K562 (cell line): ENCODE data around the gene MRAS. TPM values are rescaled to one million over a fixed set of nuclear protein-coding genes. Genes with fewer than 3 reads are reported as not detected.

Source experiments
- ATAC-seq: fragments of 200-7000 bp; cut with Tn5 transposase; 3 replicates; pipeline ENCODE4 v1.9.1; 2020; ENCODE audit warnings: moderate library complexity
- BruUV-seq: library from RNA; stranded (reverse); fragments of 400-500 nt; replicated peaks from 2 replicates; lab custom pipeline; 2021; lab: Mats Ljungman, UMichigan
- CTCF ChIA-PET: fragments of 300-600 bp; formaldehyde crosslinking; extraction: SDS; loops from one replicate; lab custom pipeline; 2021; ENCODE audit warnings: low intra/inter-chr PET ratio; lab: Yijun Ruan, JAX
- POLR2A ChIA-PET: fragments of 300-600, 350-650 bp; sonication (Branson Sonifier 250); formaldehyde crosslinking; extraction: SDS; loops from one replicate; lab custom pipeline; 2021; ENCODE audit warnings: antibody characterized with exemption, inconsistent platforms; lab: Yijun Ruan, JAX
- DNase-seq, 4 experiments: peaks; one replicate each; pipeline versions ENCODE4 v3.0.0 to v3.0.0-alpha.2; 2011 to 2018; ENCODE audit warnings: low spot score in 3 of 4, mixed read lengths in 3 of 4; ENCODE audit errors: extremely low read depth in 1 of 4
- FAIRE-seq: peaks from 2 replicates; lab custom pipeline; 2011; peaks lifted over from hg19 to GRCh38; lab: Jason Lieb, UNC
- H2AFZ ChIP-seq: 2 replicates; pipeline ENCODE4 v1.6.0; 2011; ENCODE audit warnings: low read depth, low read length, control low read depth, inconsistent platforms
- H3K27ac ChIP-seq: fragments of 200-600 bp; 3 replicates; pipeline ENCODE4 v1.8.0; 2011; ENCODE audit warnings: low read depth, mild to moderate bottlenecking, control low read depth, inconsistent platforms, low read length, moderate library complexity, mixed read lengths; ENCODE audit errors: extremely low read depth
- H3K27me3 ChIP-seq, 2 experiments: fragments of 300-600 bp in 1 of 2; 2 replicates in 1 of 2; 3 replicates in 1 of 2; pipeline versions ENCODE4 v1.6.0 to v1.8.0; 2011; ENCODE audit warnings: inconsistent platforms in 2 of 2, low read length in 2 of 2, mild to moderate bottlenecking in 1 of 2, mixed read lengths in 1 of 2, moderate library complexity in 1 of 2; ENCODE audit not compliant: control insufficient read depth in 2 of 2, insufficient read depth in 2 of 2
- H3K36me3 ChIP-seq: fragments of 300-600 bp; 3 replicates; pipeline ENCODE4 v1.8.0; 2011; ENCODE audit warnings: mild to moderate bottlenecking, low read length, inconsistent platforms; ENCODE audit not compliant: control insufficient read depth, insufficient read depth
- H3K4me1 ChIP-seq, 2 experiments: fragments of 200-600 bp in 1 of 2; replicated peaks in 1 of 2; 2 replicates in 1 of 2; 3 replicates in 1 of 2; pipeline versions ENCODE4 v1.5.1 to v1.8.0; 2011; ENCODE audit warnings: inconsistent platforms in 2 of 2, low read length in 2 of 2, mild to moderate bottlenecking in 1 of 2, mixed read lengths in 1 of 2, moderate library complexity in 1 of 2; ENCODE audit not compliant: control insufficient read depth in 2 of 2, insufficient read depth in 2 of 2
- H3K4me2 ChIP-seq: 2 replicates; pipeline ENCODE4 v1.6.1; 2011; ENCODE audit warnings: low read length, control low read depth, inconsistent platforms, mixed read lengths; ENCODE audit not compliant: insufficient read depth
- H3K4me3 ChIP-seq: fragments of 200-600 bp; sonication (generic), shearing (Covaris generic); 2 replicates; pipeline ENCODE4 v1.5.1; 2016; ENCODE audit warnings: control low read depth, inconsistent platforms
- H3K79me2 ChIP-seq: fragments of 200-600 bp; 3 replicates; pipeline ENCODE4 v1.8.0; 2011; ENCODE audit warnings: low read length, inconsistent platforms; ENCODE audit not compliant: control insufficient read depth, insufficient read depth
- H3K9ac ChIP-seq, 2 experiments: 2 replicates each; pipeline versions ENCODE4 v1.6.0 to v1.6.1; 2011; ENCODE audit warnings: low read depth in 2 of 2, low read length in 2 of 2, control low read depth in 1 of 2, inconsistent platforms in 1 of 2, mild to moderate bottlenecking in 1 of 2, mixed read lengths in 1 of 2; ENCODE audit not compliant: insufficient read depth in 1 of 2
- H3K9me1 ChIP-seq: one replicate; pipeline ENCODE4 v1.6.0; 2011; ENCODE audit warnings: inconsistent platforms, mild to moderate bottlenecking, low read length, moderate library complexity; ENCODE audit not compliant: control insufficient read depth, insufficient read depth
- H3K9me3 ChIP-seq: replicated peaks from 2 replicates; pipeline ENCODE4 v1.5.1; 2011; ENCODE audit warnings: low read depth, low read length, inconsistent platforms; ENCODE audit not compliant: control insufficient read depth, insufficient read depth
- H4K20me1 ChIP-seq: replicated peaks from 2 replicates; pipeline ENCODE4 v1.6.1; 2011; ENCODE audit warnings: low read length, inconsistent platforms, mixed read lengths; ENCODE audit not compliant: control insufficient read depth, insufficient read depth
- CREB5 ChIP-seq: fragments of 250-450 bp; sonication (Bioruptor Pico); IDR thresholded peaks from 2 replicates; pipeline ENCODE4 v1.5.0; 2020; ENCODE audit warnings: mild to moderate bottlenecking
- EWSR1 ChIP-seq: fragments of 450-650 bp; IDR thresholded peaks from 2 replicates; pipeline ENCODE4 v1.6.1; 2018; ENCODE audit warnings: borderline replicate concordance, mild to moderate bottlenecking, low read depth, moderate library complexity; ENCODE audit not compliant: partially characterized antibody
- NR3C1 ChIP-seq: sonication (generic); formaldehyde crosslinking; IDR thresholded peaks from 2 replicates; pipeline ENCODE4 v1.8.1; 2022; ENCODE audit warnings: missing genetic modification reagents
- RBM39 ChIP-seq: fragments of 200-400 bp; formaldehyde crosslinking; optimal IDR thresholded peaks from 2 replicates; pipeline ENCODE3; 2018; ENCODE audit warnings: low read depth, low read length
- SMARCA4 ChIP-seq: fragments of 450-650 bp; IDR thresholded peaks from 2 replicates; pipeline ENCODE4 v1.6.1; 2016
- THRA ChIP-seq: fragments of 450-650 bp; IDR thresholded peaks from 2 replicates; pipeline ENCODE4 v1.6.1; 2017; ENCODE audit warnings: mild to moderate bottlenecking, moderate library complexity
- XRCC5 ChIP-seq: fragments of 200-400 bp; formaldehyde crosslinking; IDR thresholded peaks from 2 replicates; pipeline ENCODE4 v1.6.1; 2017; ENCODE audit warnings: low read depth, mild to moderate bottlenecking, low read length
- WGBS: fragments of 100-300 bp; shearing (Covaris generic); methylation state at CpG from one replicate; pipeline ENCODE4 v1.1.6; 2016; ENCODE audit warnings: low coverage, mixed read lengths; ENCODE audit not compliant: insufficient coverage; ENCODE audit errors: missing lambda C conversion rate; 5-methylcytosine and 5-hydroxymethylcytosine counted together
- in situ Hi-C: fragments of 300-500 bp; cut with MboI; formaldehyde crosslinking; loops from 4 replicates; pipeline ENCODE4 v1.15.0; 2018; ENCODE audit warnings: inconsistent platforms, mixed read lengths
- intact Hi-C: fragments of 100-400 bp; cut with micrococcal nuclease; formaldehyde crosslinking; loops from 2 replicates; pipeline ENCODE4 v1.14.2; 2022
- polyA plus RNA-seq, 8 experiments: library from polyadenylated mRNA; depleted of rRNA in 4 of 8; stranded (reverse) in 5 of 8; unstranded in 3 of 8; fragments of >200 nt; fragmentation: Nextera tagmentation in 2 of 8; fragmentation: Illumina TruSeq in 1 of 8; extraction: Ambion mirVana in 2 of 8; extraction: Trizol in 1 of 8; gene quantifications; 2 replicates each; pipeline versions ENCODE4 v1.2.1 to v1.2.3, GENCODE V29; 2011 to 2014; ENCODE audit warnings: inconsistent platforms in 1 of 8, missing spikeins in 1 of 8
- total RNA-seq, 7 experiments: library from RNA; depleted of rRNA in 6 of 7; stranded (reverse); fragments of >200 nt in 6 of 7; fragmentation: Illumina TruSeq in 2 of 7; extraction: Trizol in 2 of 7; gene quantifications; 2 replicates each; pipeline versions ENCODE4 v1.2.1 to v1.2.3, GENCODE V29; 2011 to 2021; ENCODE audit warnings: low replicate concordance in 1 of 7
- TF ChIP-seq, protein P1 (sequence below): fragments of 250-450 bp; sonication (Bioruptor Pico); IDR thresholded peaks from 2 replicates; pipeline ENCODE4 v1.4.0; 2020

The MRAS gene
- total and polyA plus RNA-seq, 9 of the 15 experiments (the other 6 are each of a cell fraction or from before 2014, with no cell fraction given) = 1.5 to 10.0 (median 5.0) TPM

DNA sequence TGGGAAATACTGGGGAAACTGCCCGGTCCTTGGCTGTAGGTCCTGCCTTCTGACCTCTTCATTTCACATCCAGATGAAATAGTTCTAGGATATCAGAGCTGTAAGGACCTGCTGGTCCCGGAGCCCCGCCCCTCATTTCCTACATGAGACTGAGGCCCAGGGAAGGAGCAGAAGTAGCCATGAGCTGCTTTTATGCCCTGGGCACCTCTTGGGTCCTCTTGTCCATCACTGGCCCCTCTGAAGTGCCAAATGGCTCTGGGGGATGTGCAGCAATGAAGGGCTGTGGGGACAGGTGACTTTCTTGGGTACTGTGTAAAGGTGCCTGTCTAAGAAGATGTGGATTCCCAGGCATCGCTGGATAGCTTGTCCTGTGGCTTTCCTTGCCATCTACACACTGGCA lies 45.8 kb downstream of the MRAS start:
- no peaks in the 10 kb centered on the region for H4K20me1 ChIP-seq
- ATAC-seq = no peak
- H3K9ac ChIP-seq = no peak overlapping the region
- H3K36me3 ChIP-seq = no peaks in the 10 kb centered on the region
- H3K4me1 ChIP-seq = no peaks in the 10 kb centered on the region
- WGBS = 18% methylated on average over 4 of the region's 4 CpGs
- H3K4me2 ChIP-seq = no peak overlapping the region
- no peaks in the 10 kb centered on the region for H3K9me1 ChIP-seq
- ChIA-PET POLR2A (no interaction called here), CTCF (no interaction called here)
- no peak for TF ChIP-seq NR3C1 (CRISPR knock-in tag)
- no peak for TF ChIP-seq EWSR1
- no peak for TF ChIP-seq RBM39
- no peak for TF ChIP-seq SMARCA4
- no peak for TF ChIP-seq CREB5 (CRISPR knock-in tag)
- no peaks in the 10 kb centered on the region for H3K79me2 ChIP-seq
- peaks cover 0 to 21% of the 10 kb centered on the region in 2 experiments; a peak in 2 of 5 replicates for H3K27me3 ChIP-seq
- no peak for FAIRE-seq
- H3K27ac ChIP-seq = no peak overlapping the region
- in situ Hi-C loops (no loop called here), intact Hi-C loops (no loop called here)
- no peaks in the 10 kb centered on the region for H3K9me3 ChIP-seq
- no peak overlapping the region for H2AFZ ChIP-seq
- no TSS peak for BruUV-seq
- DNase-seq = no peak
- no peak overlapping the region for H3K4me3 ChIP-seq

GRCh38 chr3:138394686-138395085 lies 46.3 kb downstream of the MRAS start:
- ChIA-PET POLR2A (no interaction called here), CTCF (no interaction called here)
- ATAC-seq (no peak), DNase-seq (no peak), FAIRE-seq (no peak)
- no peak overlapping the region for H3K27ac ChIP-seq
- H3K9me3 ChIP-seq = no peaks in the 10 kb centered on the region
- in situ Hi-C loops = no loop called here
- no peaks in the 10 kb centered on the region for H3K79me2 ChIP-seq
- no peak overlapping the region for H2AFZ ChIP-seq
- no TSS peak for BruUV-seq
- H3K27me3 ChIP-seq = peaks cover 0 to 21% of the 10 kb centered on the region in 2 experiments; a peak in 2 of 5 replicates
- H3K36me3 ChIP-seq = no peaks in the 10 kb centered on the region
- H3K9ac ChIP-seq = no peak overlapping the region
- H4K20me1 ChIP-seq = no peaks in the 10 kb centered on the region
- no peaks in the 10 kb centered on the region for H3K9me1 ChIP-seq
- no peak overlapping the region for H3K4me3 ChIP-seq
- H3K4me1 ChIP-seq = no peaks in the 10 kb centered on the region
- WGBS = 26% methylated on average over 4 of the region's 5 CpGs
- intact Hi-C loops = no loop called here
- H3K4me2 ChIP-seq = no peak overlapping the region
- TF ChIP-seq XRCC5 (no peak), THRA (no peak)
- TF ChIP-seq, protein P1, sequence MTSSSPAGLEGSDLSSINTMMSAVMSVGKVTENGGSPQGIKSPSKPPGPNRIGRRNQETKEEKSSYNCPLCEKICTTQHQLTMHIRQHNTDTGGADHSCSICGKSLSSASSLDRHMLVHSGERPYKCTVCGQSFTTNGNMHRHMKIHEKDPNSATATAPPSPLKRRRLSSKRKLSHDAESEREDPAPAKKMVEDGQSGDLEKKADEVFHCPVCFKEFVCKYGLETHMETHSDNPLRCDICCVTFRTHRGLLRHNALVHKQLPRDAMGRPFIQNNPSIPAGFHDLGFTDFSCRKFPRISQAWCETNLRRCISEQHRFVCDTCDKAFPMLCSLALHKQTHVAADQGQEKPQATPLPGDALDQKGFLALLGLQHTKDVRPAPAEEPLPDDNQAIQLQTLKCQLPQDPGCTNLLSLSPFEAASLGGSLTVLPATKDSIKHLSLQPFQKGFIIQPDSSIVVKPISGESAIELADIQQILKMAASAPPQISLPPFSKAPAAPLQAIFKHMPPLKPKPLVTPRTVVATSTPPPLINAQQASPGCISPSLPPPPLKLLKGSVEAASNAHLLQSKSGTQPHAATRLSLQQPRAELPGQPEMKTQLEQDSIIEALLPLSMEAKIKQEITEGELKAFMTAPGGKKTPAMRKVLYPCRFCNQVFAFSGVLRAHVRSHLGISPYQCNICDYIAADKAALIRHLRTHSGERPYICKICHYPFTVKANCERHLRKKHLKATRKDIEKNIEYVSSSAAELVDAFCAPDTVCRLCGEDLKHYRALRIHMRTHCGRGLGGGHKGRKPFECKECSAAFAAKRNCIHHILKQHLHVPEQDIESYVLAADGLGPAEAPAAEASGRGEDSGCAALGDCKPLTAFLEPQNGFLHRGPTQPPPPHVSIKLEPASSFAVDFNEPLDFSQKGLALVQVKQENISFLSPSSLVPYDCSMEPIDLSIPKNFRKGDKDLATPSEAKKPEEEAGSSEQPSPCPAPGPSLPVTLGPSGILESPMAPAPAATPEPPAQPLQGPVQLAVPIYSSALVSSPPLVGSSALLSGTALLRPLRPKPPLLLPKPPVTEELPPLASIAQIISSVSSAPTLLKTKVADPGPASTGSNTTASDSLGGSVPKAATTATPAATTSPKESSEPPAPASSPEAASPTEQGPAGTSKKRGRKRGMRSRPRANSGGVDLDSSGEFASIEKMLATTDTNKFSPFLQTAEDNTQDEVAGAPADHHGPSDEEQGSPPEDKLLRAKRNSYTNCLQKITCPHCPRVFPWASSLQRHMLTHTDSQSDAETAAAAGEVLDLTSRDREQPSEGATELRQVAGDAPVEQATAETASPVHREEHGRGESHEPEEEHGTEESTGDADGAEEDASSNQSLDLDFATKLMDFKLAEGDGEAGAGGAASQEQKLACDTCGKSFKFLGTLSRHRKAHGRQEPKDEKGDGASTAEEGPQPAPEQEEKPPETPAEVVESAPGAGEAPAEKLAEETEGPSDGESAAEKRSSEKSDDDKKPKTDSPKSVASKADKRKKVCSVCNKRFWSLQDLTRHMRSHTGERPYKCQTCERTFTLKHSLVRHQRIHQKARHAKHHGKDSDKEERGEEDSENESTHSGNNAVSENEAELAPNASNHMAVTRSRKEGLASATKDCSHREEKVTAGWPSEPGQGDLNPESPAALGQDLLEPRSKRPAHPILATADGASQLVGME (CRISPR knock-in tag) = no peak
